Measurements from ENCODE around the gene PFKL.

The PFKL gene

DNA sequence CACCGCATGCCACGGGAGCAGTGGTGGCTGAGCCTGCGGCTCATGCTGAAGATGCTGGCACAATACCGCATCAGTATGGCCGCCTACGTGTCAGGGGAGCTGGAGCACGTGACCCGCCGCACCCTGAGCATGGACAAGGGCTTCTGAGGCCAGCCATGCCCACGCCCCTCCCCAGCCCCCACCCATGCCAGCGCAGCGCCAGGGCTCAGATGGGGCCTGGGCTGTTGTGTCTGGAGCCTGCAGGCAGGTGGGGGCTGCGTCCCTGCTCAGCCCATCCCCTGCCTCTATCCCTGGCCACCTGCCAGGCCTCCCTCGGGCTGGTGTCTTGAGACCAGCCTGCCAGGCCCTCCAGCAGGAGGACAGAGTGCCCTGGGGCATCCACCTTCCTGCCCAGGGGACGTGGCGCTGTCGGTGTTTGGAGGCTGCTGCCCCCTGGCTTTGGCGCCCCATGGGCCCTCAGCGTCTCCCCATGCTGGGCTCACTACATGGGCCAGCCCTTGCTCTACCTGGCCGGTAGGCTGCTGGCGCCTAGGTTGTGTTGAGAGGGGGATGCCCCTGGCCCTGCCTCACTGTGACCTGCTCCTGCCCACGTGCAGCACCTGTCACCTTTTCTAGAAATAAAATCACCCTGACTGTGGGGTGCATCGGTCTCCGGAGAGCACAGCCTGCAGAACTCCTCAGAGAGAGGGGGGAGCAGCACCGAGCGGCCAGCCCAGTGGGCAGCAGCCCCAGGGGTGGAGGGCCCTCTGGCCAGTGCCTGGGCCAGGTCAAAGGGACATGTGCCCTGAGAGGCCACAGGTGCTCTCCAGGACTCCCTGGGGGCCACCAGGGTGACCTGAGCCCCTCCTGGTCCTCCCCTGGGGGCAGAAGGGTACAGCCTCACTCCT, 27.1 kb downstream of the PFKL start:
- TF ChIP-seq ZBTB7A (IDR thresholded peaks at IDR 0.05; ENCODE audit: low read depth) = no peak
- TF ChIP-seq, protein P1, sequence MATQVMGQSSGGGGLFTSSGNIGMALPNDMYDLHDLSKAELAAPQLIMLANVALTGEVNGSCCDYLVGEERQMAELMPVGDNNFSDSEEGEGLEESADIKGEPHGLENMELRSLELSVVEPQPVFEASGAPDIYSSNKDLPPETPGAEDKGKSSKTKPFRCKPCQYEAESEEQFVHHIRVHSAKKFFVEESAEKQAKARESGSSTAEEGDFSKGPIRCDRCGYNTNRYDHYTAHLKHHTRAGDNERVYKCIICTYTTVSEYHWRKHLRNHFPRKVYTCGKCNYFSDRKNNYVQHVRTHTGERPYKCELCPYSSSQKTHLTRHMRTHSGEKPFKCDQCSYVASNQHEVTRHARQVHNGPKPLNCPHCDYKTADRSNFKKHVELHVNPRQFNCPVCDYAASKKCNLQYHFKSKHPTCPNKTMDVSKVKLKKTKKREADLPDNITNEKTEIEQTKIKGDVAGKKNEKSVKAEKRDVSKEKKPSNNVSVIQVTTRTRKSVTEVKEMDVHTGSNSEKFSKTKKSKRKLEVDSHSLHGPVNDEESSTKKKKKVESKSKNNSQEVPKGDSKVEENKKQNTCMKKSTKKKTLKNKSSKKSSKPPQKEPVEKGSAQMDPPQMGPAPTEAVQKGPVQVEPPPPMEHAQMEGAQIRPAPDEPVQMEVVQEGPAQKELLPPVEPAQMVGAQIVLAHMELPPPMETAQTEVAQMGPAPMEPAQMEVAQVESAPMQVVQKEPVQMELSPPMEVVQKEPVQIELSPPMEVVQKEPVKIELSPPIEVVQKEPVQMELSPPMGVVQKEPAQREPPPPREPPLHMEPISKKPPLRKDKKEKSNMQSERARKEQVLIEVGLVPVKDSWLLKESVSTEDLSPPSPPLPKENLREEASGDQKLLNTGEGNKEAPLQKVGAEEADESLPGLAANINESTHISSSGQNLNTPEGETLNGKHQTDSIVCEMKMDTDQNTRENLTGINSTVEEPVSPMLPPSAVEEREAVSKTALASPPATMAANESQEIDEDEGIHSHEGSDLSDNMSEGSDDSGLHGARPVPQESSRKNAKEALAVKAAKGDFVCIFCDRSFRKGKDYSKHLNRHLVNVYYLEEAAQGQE (IDR thresholded peaks at IDR 0.05; ENCODE audit: low read depth) = no peak
- no peak for TF ChIP-seq TCF12 (IDR thresholded peaks at IDR 0.05; ENCODE audit: low read depth)
- TF ChIP-seq EGR1 (IDR thresholded peaks at IDR 0.05) = no peak
- no peak for TF ChIP-seq FOXM1 (IDR thresholded peaks at IDR 0.05; ENCODE audit: borderline replicate concordance, low read depth)
- TF ChIP-seq TEAD4 (IDR thresholded peaks at IDR 0.05) = no peak
- no peak for TF ChIP-seq RAD21 (IDR thresholded peaks at IDR 0.05; ENCODE audit: low read depth)
- TF ChIP-seq, protein P2, sequence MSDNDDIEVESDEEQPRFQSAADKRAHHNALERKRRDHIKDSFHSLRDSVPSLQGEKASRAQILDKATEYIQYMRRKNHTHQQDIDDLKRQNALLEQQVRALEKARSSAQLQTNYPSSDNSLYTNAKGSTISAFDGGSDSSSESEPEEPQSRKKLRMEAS (IDR thresholded peaks at IDR 0.05) = no peak
- no peak for TF ChIP-seq CREB1 (IDR thresholded peaks at IDR 0.05; ENCODE audit: low read depth)
- no peak for TF ChIP-seq NFIC (IDR thresholded peaks at IDR 0.05)
- TF ChIP-seq EP300 (IDR thresholded peaks at IDR 0.05; ENCODE audit: borderline replicate concordance) = no peak
- TF ChIP-seq, protein P3, sequence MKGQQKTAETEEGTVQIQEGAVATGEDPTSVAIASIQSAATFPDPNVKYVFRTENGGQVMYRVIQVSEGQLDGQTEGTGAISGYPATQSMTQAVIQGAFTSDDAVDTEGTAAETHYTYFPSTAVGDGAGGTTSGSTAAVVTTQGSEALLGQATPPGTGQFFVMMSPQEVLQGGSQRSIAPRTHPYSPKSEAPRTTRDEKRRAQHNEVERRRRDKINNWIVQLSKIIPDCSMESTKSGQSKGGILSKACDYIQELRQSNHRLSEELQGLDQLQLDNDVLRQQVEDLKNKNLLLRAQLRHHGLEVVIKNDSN (IDR thresholded peaks at IDR 0.05) = no peak
- no peak for TF ChIP-seq YY1 (IDR thresholded peaks at IDR 0.05; ENCODE audit: low read depth)
- TF ChIP-seq CEBPB (IDR thresholded peaks at IDR 0.05) = no peak
- TF ChIP-seq TAF1 (IDR thresholded peaks at IDR 0.05; ENCODE audit: low read depth) = no peak

DNA sequence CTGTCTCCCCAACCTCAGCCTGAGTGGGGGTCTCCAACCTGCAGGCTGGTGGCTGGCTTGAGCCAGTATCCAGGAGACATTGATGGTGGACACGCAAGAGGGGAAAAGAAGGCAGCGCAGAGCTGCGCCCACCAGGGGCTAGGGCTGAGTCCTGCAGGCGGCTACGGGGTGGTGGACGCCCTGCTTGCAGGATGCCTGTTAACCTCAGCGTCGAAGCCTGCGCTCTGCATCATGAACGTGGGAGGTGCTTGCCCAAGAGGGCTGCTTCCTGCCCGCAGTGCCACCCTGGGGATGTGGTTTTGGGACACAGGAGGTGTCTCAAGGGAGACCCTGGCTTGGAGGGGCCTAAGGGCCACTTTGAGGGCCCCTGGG, 27.7 kb downstream of the PFKL start:
- TF ChIP-seq, protein P1 (IDR thresholded peaks at IDR 0.05; ENCODE audit: low read depth) = no peak
- TF ChIP-seq, protein P3 (IDR thresholded peaks at IDR 0.05) = no peak
- TF ChIP-seq EGR1 (IDR thresholded peaks at IDR 0.05) (no peak), NFIC (IDR thresholded peaks at IDR 0.05) (no peak), ZBTB7A (IDR thresholded peaks at IDR 0.05; ENCODE audit: low read depth) (no peak), CREB1 (IDR thresholded peaks at IDR 0.05; ENCODE audit: low read depth) (no peak)
- TF ChIP-seq, protein P2 (IDR thresholded peaks at IDR 0.05) = no peak

DNA sequence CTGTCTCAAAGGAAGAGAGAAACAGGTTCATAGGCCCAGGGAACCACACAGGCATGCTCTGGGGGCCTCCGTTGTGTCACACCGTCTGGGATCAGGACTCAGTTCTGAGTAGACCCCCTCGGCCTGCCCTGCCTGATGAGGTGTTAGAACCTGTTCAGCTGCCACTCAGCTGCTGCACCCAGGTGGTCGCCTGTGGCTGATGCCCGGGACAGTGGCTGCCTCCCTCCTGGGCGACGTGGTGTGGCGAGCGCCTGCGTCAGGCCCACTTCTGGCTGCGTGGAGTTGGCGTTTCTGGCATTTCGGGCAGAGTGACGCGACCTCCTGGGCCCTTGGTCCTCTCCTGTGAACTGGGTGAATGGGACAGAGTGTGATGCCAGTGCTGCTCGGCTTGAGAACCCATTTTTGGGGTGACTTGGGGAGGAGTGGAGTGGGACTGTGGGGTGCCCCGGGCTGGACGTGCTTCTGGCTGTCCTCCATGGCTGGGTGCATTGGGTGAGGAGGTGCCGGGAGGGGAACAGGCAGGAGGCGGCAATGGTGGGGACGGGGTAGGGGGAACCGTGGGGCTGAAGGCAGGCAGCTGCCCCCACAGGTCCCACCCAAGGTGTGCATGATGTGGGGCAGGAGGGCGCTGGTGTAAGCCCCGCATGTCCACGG, 28.5 kb downstream of the PFKL start:
- no peak for TF ChIP-seq NFIC (IDR thresholded peaks at IDR 0.05)
- TF ChIP-seq TCF12 (IDR thresholded peaks at IDR 0.05; ENCODE audit: low read depth) = no peak
- TF ChIP-seq RAD21 (IDR thresholded peaks at IDR 0.05; ENCODE audit: low read depth) = no peak
- TF ChIP-seq YY1 (IDR thresholded peaks at IDR 0.05; ENCODE audit: low read depth) = no peak
- TF ChIP-seq, protein P1 (IDR thresholded peaks at IDR 0.05; ENCODE audit: low read depth) = no peak
- no peak for TF ChIP-seq EP300 (IDR thresholded peaks at IDR 0.05; ENCODE audit: borderline replicate concordance)
- no peak for TF ChIP-seq TAF1 (IDR thresholded peaks at IDR 0.05; ENCODE audit: low read depth)
- TF ChIP-seq TEAD4 (IDR thresholded peaks at IDR 0.05) = no peak
- TF ChIP-seq FOXM1 (IDR thresholded peaks at IDR 0.05; ENCODE audit: borderline replicate concordance, low read depth) = no peak
- TF ChIP-seq CEBPB (IDR thresholded peaks at IDR 0.05) = no peak
- TF ChIP-seq CREB1 (IDR thresholded peaks at IDR 0.05; ENCODE audit: low read depth) = no peak
- no peak for TF ChIP-seq EGR1 (IDR thresholded peaks at IDR 0.05)
- TF ChIP-seq, protein P2 (IDR thresholded peaks at IDR 0.05) = no peak
- TF ChIP-seq ZBTB7A (IDR thresholded peaks at IDR 0.05; ENCODE audit: low read depth) = no peak
- TF ChIP-seq, protein P3 (IDR thresholded peaks at IDR 0.05) = no peak
